ENCODE data around the gene SPATA13. TPM values are rescaled to one million over a fixed set of nuclear protein-coding genes. Genes with fewer than 3 reads are reported as not detected.
"Not testable (repeated sequence)": the region's sequence is repeated elsewhere in the genome, so short reads cannot be mapped to it uniquely, and the experiment has no call there.

SPATA13 gene
- total RNA-seq, 1 donor from 2014 or later = 2.7 TPM

DNA sequence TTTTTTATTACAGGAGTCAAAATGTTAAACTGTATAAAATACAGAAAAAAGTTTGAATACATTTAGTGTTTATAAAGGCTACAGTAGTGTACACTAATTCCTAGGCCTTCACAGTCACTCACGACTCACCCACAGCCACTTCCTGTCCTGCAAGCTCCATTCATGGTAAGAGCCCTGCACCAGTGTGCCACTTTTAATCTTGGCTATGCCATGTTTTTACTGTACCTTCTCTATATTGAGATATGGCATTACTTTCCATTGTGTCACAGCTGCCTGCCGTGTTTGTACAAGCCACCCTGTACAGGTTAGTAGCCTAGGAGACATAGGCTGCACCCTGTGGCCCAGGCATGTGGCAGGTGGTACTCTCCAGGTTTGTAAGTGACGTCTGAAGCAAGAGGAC, 180.9 kb downstream of the SPATA13 start:
- H3K4me1 Mint-ChIP-seq (ENCODE audit: unreplicated experiment) = no peaks in the 10 kb centered on the region
- no peak overlapping the region for H3K27ac Mint-ChIP-seq (ENCODE audit: unreplicated experiment)
- TF ChIP-seq, protein P1, sequence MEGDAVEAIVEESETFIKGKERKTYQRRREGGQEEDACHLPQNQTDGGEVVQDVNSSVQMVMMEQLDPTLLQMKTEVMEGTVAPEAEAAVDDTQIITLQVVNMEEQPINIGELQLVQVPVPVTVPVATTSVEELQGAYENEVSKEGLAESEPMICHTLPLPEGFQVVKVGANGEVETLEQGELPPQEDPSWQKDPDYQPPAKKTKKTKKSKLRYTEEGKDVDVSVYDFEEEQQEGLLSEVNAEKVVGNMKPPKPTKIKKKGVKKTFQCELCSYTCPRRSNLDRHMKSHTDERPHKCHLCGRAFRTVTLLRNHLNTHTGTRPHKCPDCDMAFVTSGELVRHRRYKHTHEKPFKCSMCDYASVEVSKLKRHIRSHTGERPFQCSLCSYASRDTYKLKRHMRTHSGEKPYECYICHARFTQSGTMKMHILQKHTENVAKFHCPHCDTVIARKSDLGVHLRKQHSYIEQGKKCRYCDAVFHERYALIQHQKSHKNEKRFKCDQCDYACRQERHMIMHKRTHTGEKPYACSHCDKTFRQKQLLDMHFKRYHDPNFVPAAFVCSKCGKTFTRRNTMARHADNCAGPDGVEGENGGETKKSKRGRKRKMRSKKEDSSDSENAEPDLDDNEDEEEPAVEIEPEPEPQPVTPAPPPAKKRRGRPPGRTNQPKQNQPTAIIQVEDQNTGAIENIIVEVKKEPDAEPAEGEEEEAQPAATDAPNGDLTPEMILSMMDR (IDR thresholded peaks at IDR 0.05) = no peak
- no peak for DNase-seq (ENCODE audit: extremely low spot score, unreplicated experiment)
- H3K36me3 Mint-ChIP-seq (ENCODE audit: unreplicated experiment) = no peaks in the 10 kb centered on the region
- H3K9me3 Mint-ChIP-seq (ENCODE audit: unreplicated experiment) = peaks cover 3% of the 10 kb centered on the region
- H3K4me3 Mint-ChIP-seq (ENCODE audit: unreplicated experiment) = no peak overlapping the region
- peaks cover 16% of the 10 kb centered on the region for H3K27me3 Mint-ChIP-seq (ENCODE audit: unreplicated experiment)

DNA sequence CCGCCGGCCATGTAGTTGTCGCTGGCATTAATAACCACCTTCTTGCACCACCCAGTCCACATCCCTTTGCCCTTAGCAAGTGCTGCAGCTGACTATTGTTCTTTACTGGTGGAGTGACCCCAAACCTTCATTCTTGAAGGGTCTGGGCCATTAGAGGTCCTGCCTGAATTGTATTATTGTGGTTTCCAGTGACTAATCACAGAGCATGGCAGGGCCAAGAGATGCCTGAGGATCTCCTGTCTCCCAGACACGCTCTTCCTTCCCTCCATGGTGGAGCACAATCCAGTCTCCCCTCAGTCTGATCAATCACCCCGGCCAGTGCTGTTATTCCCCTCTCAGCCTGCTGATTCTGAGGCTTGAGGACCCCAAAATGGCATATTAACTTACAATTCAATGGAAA, 187.9 kb downstream of the SPATA13 start:
- no peak for DNase-seq (ENCODE audit: extremely low spot score, unreplicated experiment)
- TF ChIP-seq, protein P1 (IDR thresholded peaks at IDR 0.05) = no peak
- Mint-ChIP-seq H3K4me1 (ENCODE audit: unreplicated experiment) (no peaks in the 10 kb centered on the region), H3K27me3 (ENCODE audit: unreplicated experiment) (peaks cover 9% of the 10 kb centered on the region), H3K36me3 (ENCODE audit: unreplicated experiment) (no peaks in the 10 kb centered on the region), H3K27ac (ENCODE audit: unreplicated experiment) (no peak overlapping the region), H3K9me3 (ENCODE audit: unreplicated experiment) (no peaks in the 10 kb centered on the region), H3K4me3 (ENCODE audit: unreplicated experiment) (no peak overlapping the region)

DNA sequence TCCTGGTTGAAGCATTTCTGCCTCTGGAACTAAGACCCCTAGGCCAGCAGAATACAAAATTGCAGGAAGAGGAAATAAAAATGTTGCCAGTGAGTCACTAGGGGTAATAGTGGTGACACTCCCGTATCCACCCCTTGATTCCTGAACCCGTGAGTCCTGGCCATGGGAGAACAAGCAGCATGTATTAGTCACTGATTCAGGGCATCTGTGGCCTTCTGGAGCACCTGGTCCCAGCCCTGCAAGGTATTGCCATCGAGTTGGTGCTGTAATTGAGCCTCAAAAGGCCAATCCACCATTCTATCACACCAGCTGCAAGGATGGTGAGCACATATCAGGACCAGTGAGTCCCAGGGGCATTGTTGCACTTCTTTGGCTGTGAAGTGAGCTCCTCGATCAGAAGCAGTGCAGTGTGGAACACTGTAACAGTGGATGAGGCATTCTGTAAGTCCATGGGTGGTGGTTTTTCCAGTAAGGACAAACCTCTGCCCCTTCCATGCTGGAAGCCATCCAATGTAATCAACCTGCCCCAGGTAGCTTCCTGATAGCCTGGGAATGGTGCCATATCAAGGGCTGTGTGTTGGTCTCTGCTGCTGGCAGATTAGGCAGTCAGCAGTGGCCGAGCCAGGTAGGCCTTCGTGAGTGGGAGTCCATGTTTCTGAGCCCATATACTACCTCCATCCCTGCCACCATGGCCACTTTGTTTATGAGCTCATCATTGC, 188.4 kb downstream of the SPATA13 start:
- Mint-ChIP-seq H3K27me3 (ENCODE audit: unreplicated experiment) (peaks cover 7% of the 10 kb centered on the region), H3K4me1 (ENCODE audit: unreplicated experiment) (no peaks in the 10 kb centered on the region), H3K36me3 (ENCODE audit: unreplicated experiment) (no peaks in the 10 kb centered on the region), H3K4me3 (ENCODE audit: unreplicated experiment) (no peak overlapping the region), H3K27ac (ENCODE audit: unreplicated experiment) (no peak overlapping the region), H3K9me3 (ENCODE audit: unreplicated experiment) (no peaks in the 10 kb centered on the region)
- DNase-seq (ENCODE audit: extremely low spot score, unreplicated experiment) = no peak
- TF ChIP-seq, protein P1 (IDR thresholded peaks at IDR 0.05) = no peak

DNA sequence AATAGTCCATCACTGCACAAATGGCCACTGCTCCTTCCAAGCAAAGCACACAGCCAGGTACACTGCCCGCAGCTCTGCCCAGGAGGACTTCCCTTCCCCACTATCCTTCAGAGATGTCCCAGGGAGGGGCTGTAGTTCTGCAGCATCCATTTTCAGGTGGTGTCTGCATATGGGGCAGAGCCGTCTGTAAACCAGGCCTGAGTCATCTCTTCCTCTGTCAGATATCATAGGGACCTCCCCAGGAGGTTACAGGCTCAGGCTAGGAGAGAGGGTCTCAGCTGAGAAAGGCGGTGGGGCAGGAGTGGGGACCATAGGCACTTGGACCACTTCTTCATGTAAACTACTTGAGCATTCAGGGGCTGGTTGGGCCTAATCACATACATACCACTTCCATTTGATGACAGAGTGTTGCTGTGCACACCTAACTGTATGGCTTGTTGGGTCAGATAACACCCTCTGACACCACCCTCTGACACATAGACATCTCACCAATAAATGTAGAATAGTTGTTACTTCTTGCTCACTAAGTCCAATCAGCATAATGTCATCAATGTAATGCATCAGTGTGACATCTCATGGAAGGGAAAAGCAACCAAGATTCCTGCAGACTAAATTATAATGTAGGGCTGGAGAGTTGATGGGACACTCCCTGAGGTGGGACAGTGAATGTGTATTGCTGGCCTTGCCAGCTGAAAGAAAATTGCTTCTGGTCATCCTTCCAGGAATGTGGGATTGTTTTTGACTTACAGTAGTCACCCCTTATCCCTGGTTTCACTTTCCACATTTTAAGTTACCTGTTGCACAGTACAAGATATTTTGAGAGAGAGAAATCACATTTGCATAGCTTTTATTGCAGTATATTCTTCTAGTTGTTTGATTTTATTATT, 189.5 kb downstream of the SPATA13 start:
- DNase-seq (ENCODE audit: extremely low spot score, unreplicated experiment); H3K27ac Mint-ChIP-seq (ENCODE audit: unreplicated experiment); H3K36me3 Mint-ChIP-seq (ENCODE audit: unreplicated experiment); H3K27me3 Mint-ChIP-seq (ENCODE audit: unreplicated experiment); H3K9me3 Mint-ChIP-seq (ENCODE audit: unreplicated experiment); H3K4me3 Mint-ChIP-seq (ENCODE audit: unreplicated experiment); H3K4me1 Mint-ChIP-seq (ENCODE audit: unreplicated experiment): not testable (repeated sequence)

DNA sequence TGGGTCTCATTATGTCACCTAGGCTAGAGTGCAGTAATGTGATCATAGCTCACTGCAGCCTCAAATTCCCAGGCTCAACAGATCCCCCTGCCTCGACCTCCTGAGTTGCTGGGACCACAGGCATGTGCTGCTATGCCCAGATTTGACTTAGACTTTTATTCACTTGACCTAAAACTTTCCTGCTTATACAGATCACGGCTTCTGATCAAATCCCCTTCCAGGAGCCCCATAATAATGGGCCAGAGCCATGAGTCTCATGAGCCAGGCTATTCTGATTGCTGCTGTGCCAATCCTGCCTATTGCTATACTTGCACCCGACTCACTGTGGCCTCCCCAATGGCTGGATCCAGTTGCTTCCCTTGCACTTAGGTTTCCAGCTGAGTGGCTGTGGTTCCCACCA, 190.9 kb downstream of the SPATA13 start:
- no peak for DNase-seq (ENCODE audit: extremely low spot score, unreplicated experiment)
- no peaks in the 10 kb centered on the region for H3K36me3 Mint-ChIP-seq (ENCODE audit: unreplicated experiment)
- TF ChIP-seq, protein P1 (IDR thresholded peaks at IDR 0.05) = no peak
- H3K27me3 Mint-ChIP-seq (ENCODE audit: unreplicated experiment) = no peaks in the 10 kb centered on the region
- H3K4me3 Mint-ChIP-seq (ENCODE audit: unreplicated experiment) = no peak overlapping the region
- no peaks in the 10 kb centered on the region for H3K9me3 Mint-ChIP-seq (ENCODE audit: unreplicated experiment)
- H3K4me1 Mint-ChIP-seq (ENCODE audit: unreplicated experiment) = no peaks in the 10 kb centered on the region
- H3K27ac Mint-ChIP-seq (ENCODE audit: unreplicated experiment) = no peak overlapping the region

Data from osteocyte (in vitro differentiated cells).